HG03575 (cell line): ENCODE results near the gene HPRT1.
"Not testable (repeated sequence)": the region's sequence is repeated elsewhere in the genome, so short reads cannot be mapped to it uniquely, and the experiment has no call there.

Experiments used
- ATAC-seq: cut with Tn5 transposase; IDR thresholded peaks from one replicate; pipeline ENCODE4 v1.9.1; 2021; ENCODE audit not compliant: unreplicated experiment, insufficient number of reproducible peaks, low FRiP score; ENCODE audit errors: extremely low read depth

The HPRT1 gene

GRCh38 chrX:134460005-134460861 is at the start of gene HPRT1:
Gene HPRT1, plus strand, starts transcription at chrX:134460165. Its CDS starts 147 bp downstream, at chrX:134460312.
- no peak for ATAC-seq

GRCh38 chrX:134416087-134416486 is 43.9 kb upstream of the HPRT1 start:
- no peak for ATAC-seq

GRCh38 chrX:134418317-134419113 is 41.5 kb upstream of the HPRT1 start:
- no peak for ATAC-seq

- ATAC-seq: no peak
Measured at GRCh38 chrX:134419784-134420183, 40.2 kb upstream of the HPRT1 start.

- no peak for ATAC-seq
Measured at GRCh38 chrX:134423606-134424005, 36.4 kb upstream of the HPRT1 start.

GRCh38 chrX:134426281-134426680 is 33.7 kb upstream of the HPRT1 start:
- no peak for ATAC-seq

GRCh38 chrX:134431894-134432293 is 28.1 kb upstream of the HPRT1 start:
- no peak for ATAC-seq

GRCh38 chrX:134435894-134436293 is 24.1 kb upstream of the HPRT1 start:
- ATAC-seq: no peak

GRCh38 chrX:134443020-134443419 is 16.9 kb upstream of the HPRT1 start:
- no peak for ATAC-seq

GRCh38 chrX:134443461-134443860 is 16.5 kb upstream of the HPRT1 start:
- ATAC-seq: no peak

GRCh38 chrX:134444681-134445080 is 15.3 kb upstream of the HPRT1 start:
- ATAC-seq: no peak

- ATAC-seq: no peak
Measured at GRCh38 chrX:134452596-134452995, 7.4 kb upstream of the HPRT1 start.

- ATAC-seq: no peak
Measured at GRCh38 chrX:134453631-134454030, 6.3 kb upstream of the HPRT1 start.

- no peak for ATAC-seq
Measured at GRCh38 chrX:134454506-134454905, 5.5 kb upstream of the HPRT1 start.

GRCh38 chrX:134457708-134458107 is 2.3 kb upstream of the HPRT1 start:
- no peak for ATAC-seq

GRCh38 chrX:134459683-134460004 is 321 bp upstream of the HPRT1 start:
- no peak for ATAC-seq

GRCh38 chrX:134460862-134461220 is 876 bp downstream of the HPRT1 start:
- no peak for ATAC-seq

- no peak for ATAC-seq
Measured at GRCh38 chrX:134461437-134461836, 1.5 kb downstream of the HPRT1 start.

- ATAC-seq: no peak
Measured at GRCh38 chrX:134462927-134463326, 3.0 kb downstream of the HPRT1 start.

- not testable (repeated sequence) for ATAC-seq
Measured at GRCh38 chrX:134464453-134464852, 4.5 kb downstream of the HPRT1 start.
